ENCODE results near the gene AP4E1.

GRCh38 chr15:50873935-50874361, 34.5 kb upstream of the AP4E1 start:
- TF ChIP-seq CTCF (conservative IDR thresholded peaks at IDR 0.05; ENCODE audit: low read length) (no peak; the same call in 1 of the 2 replicates), EZH2phosphoT487 (IDR thresholded peaks at IDR 0.05; ENCODE audit: borderline replicate concordance) (no peak)
